Measurements from ENCODE around the gene BNIPL. TPM values are rescaled to one million over a fixed set of nuclear protein-coding genes. Genes with fewer than 3 reads are reported as not detected.

Gene BNIPL
- total RNA-seq, 4 donors from 2014 or later = 0.24 to 0.55 TPM; not detected in 2

DNA sequence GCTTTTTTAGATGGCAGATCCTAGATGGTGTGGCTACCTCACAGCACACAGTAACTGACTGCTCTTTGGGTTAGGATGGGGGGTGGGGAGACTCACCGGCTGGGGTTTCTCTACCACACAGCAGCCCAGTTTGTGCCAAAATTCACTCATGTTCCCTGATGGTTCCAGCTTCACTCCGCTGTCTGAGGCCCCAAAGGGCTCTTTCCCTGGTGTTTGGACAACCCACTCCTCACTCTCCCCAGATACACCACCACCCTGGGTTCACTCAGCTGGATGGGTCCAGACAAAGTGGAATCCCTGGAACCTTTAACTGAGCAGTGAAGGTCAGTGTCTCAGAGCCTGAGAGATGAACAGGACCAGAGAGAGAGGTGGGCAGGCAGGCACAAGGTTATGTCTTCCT, 19.2 kb downstream of the BNIPL start:
- DNase-seq = no peak
- peaks cover 0 to 12% of the 10 kb centered on the region in 2 donors for H3K4me1 ChIP-seq
- H3K36me3 ChIP-seq = no peaks in the 10 kb centered on the region
- no peak overlapping the region for H3K4me3 ChIP-seq
- peak overlapping the region; percentile 2 to 95 for H3K27ac ChIP-seq
- H3K27me3 ChIP-seq = no peaks in the 10 kb centered on the region
- no peaks in the 10 kb centered on the region for H3K9me3 ChIP-seq
- TF ChIP-seq, protein P1, sequence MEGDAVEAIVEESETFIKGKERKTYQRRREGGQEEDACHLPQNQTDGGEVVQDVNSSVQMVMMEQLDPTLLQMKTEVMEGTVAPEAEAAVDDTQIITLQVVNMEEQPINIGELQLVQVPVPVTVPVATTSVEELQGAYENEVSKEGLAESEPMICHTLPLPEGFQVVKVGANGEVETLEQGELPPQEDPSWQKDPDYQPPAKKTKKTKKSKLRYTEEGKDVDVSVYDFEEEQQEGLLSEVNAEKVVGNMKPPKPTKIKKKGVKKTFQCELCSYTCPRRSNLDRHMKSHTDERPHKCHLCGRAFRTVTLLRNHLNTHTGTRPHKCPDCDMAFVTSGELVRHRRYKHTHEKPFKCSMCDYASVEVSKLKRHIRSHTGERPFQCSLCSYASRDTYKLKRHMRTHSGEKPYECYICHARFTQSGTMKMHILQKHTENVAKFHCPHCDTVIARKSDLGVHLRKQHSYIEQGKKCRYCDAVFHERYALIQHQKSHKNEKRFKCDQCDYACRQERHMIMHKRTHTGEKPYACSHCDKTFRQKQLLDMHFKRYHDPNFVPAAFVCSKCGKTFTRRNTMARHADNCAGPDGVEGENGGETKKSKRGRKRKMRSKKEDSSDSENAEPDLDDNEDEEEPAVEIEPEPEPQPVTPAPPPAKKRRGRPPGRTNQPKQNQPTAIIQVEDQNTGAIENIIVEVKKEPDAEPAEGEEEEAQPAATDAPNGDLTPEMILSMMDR (IDR thresholded peaks at IDR 0.05) = no peak
- no peak for TF ChIP-seq POLR2A (IDR thresholded peaks at IDR 0.05)
- intact Hi-C loops (cut with DNase I; ENCODE audit: low total_unique reads) = no loop called here

DNA sequence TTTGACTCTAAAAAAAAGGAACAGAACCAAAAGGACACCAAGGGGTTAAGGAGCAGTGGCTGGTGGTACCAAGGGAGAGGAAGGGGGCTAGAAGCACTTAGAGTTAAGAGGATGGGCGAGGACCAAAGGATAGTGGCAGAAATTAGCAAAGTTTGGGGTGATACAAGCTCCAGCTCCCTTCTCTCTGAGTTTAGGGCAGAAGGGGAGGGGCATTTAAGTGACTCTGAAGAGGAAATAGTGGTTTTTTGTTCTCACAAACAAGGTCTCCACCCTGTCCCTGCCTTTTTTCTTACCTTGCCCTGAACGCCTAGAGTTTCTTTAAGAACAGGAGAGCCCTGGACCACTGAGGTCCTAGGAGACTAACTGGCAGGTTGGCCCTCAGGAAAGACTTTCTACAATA, 19.8 kb downstream of the BNIPL start:
- intact Hi-C loops (cut with DNase I; ENCODE audit: low total_unique reads) = no loop called here
- no peaks in the 10 kb centered on the region for H3K9me3 ChIP-seq
- H3K36me3 ChIP-seq = no peaks in the 10 kb centered on the region
- DNase-seq = no peak
- peak overlapping the region; percentile 2 to 95 for H3K27ac ChIP-seq
- H3K4me1 ChIP-seq = peaks cover 0 to 12% of the 10 kb centered on the region in 2 donors
- TF ChIP-seq POLR2A (IDR thresholded peaks at IDR 0.05) = no peak
- TF ChIP-seq, protein P1 (IDR thresholded peaks at IDR 0.05) = no peak
- H3K27me3 ChIP-seq = no peaks in the 10 kb centered on the region
- no peak overlapping the region for H3K4me3 ChIP-seq

DNA sequence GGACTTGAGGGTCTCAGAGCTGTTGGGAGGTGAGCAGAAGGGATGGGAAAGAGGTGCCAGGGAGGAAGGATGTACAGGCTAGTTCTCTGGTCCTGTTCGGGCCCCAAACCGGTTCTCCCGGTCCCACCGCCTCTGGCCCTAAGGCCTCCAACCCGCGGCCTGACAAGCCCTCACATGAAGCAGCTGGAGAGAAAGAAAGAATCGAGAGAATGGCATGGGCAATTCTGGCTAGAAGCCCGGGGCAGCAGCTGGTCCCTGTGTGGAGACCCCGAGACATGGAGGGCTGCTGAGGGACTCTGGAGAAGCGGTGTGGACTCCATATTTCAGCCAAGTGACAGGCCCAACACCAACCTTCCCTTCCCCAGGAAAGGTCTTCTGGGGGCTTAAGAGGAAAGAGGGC, 22.3 kb downstream of the BNIPL start:
- no peaks in the 10 kb centered on the region for H3K9me3 ChIP-seq
- intact Hi-C loops (cut with DNase I; ENCODE audit: low total_unique reads) = no loop called here
- H3K4me3 ChIP-seq = peak overlapping the region; percentile 88 to 98
- no peaks in the 10 kb centered on the region for H3K27me3 ChIP-seq
- TF ChIP-seq, protein P1 (IDR thresholded peaks at IDR 0.05) = no peak
- TF ChIP-seq POLR2A (IDR thresholded peaks at IDR 0.05) = no peak
- peaks cover 0 to 12% of the 10 kb centered on the region in 2 donors for H3K4me1 ChIP-seq
- peak overlapping the region; percentile 93 to 95 for H3K27ac ChIP-seq
- DNase-seq = peak in 1 of 2 donors; percentile 45
- no peaks in the 10 kb centered on the region for H3K36me3 ChIP-seq

DNA sequence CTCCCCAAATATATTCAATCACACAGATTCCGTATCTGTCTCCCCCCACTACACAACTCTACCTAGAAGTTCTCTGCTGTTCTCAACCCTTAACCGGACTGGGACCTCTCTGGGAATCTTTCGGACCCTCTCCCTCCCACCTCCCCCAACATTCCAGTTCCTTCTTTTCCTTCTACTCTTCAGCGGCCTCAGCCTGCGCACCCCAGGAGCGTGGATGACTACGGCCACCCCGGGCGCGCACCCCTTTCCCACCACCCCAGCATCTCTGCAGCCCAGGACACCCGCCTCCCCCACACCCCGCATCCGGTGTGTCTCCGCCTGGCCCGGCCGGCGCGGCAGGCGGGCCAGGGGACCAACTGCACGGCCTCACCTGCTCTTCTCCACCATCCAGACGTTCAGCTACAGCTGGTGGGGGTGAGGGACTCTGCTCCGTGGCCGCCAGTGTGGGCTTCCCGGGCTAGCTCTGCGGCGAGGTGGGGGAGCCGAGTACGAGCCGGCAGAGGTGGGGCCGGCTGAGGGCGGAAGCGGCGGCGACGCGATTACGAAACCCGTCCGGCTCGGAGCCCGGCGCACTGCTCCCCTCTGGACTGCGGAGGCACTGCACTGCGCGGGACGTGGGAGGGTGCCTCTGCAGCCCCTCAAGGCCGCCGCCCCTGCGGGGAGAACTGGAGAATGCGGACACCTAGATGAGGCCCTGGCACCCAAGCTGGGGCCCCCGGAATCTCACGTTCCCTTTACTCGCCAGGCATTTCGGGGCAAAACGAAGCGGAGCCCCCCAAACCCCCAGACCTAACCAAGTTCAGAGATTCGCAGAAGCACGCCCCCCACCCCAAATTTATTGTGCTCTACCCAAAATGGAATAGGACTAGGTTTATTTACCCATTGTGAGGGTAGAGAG, 23.0 kb downstream of the BNIPL start, which contains the start of gene CDC42SE1:
CDC42SE1 (minus strand) TSS at position 514 of the 898 bp plus-strand sequence. CDS start 3,892 bp downstream, outside the sequence.
- peaks cover 0 to 12% of the 10 kb centered on the region in 2 donors for H3K4me1 ChIP-seq
- intact Hi-C loops (cut with DNase I; ENCODE audit: low total_unique reads) = no loop called here
- DNase-seq = peak; percentile 76 to 82
- no peaks in the 10 kb centered on the region for H3K27me3 ChIP-seq
- TF ChIP-seq, protein P1 (IDR thresholded peaks at IDR 0.05) = peak; percentile 53 to 95 (median 84)
- TF ChIP-seq POLR2A (IDR thresholded peaks at IDR 0.05) = peak; percentile 67 to 94
- peak within 1 kb of the TSS; percentile 88 to 98 for H3K4me3 ChIP-seq
- H3K27ac ChIP-seq = peak within 1 kb of the TSS; percentile 93 to 95
- no peaks in the 10 kb centered on the region for H3K36me3 ChIP-seq
- H3K9me3 ChIP-seq = no peaks in the 10 kb centered on the region
